OCI-LY3 (cell line): ENCODE data around the gene TEDC1.

Experiments
- H2AFZ ChIP-seq: fragments of 200-600, 300-600 bp; shearing (Covaris generic); 2 replicates; pipeline ENCODE4 v1.6.0; 2014; ENCODE audit warnings: antibody characterized with exemption, low read depth, low read length
- H3K27ac ChIP-seq: fragments of 200-600, 300-600 bp; sonication (generic); 2 replicates; pipeline ENCODE4 v1.5.1; 2014; ENCODE audit warnings: mild to moderate bottlenecking, low read length, moderate library complexity, mixed read lengths
- H3K27me3 ChIP-seq: fragments of 200-600, 300-600 bp; sonication (generic); 2 replicates; pipeline ENCODE4 v1.6.1; 2014; ENCODE audit warnings: low read depth, low read length, mixed read lengths
- H3K36me3 ChIP-seq: fragments of 200-600, 300-600 bp; sonication (generic); replicated peaks from 2 replicates; pipeline ENCODE3; 2014; ENCODE audit warnings: low read depth, low read length, mixed read lengths
- H3K4me1 ChIP-seq: fragments of 300-600, 200-600 bp; sonication (generic); 2 replicates; pipeline ENCODE4 v1.6.1; 2014; ENCODE audit warnings: low read length, mixed read lengths
- H3K4me2 ChIP-seq: fragments of 200-600, 300-600 bp; sonication (generic); 2 replicates; pipeline ENCODE4 v1.6.1; 2014; ENCODE audit warnings: low read length, mixed read lengths
- H3K4me3 ChIP-seq: fragments of 300-600, 200-600 bp; sonication (generic); 2 replicates; pipeline ENCODE4 v1.5.1; 2014; ENCODE audit warnings: antibody characterized with exemption, mild to moderate bottlenecking, low read length, moderate library complexity
- H3K79me2 ChIP-seq: fragments of 300-600, 200-600 bp; shearing (Covaris generic); 2 replicates; pipeline ENCODE4 v1.6.1; 2014; ENCODE audit warnings: mild to moderate bottlenecking, low read length, mixed read lengths
- H3K9ac ChIP-seq: fragments of 300-600, 200-600 bp; shearing (Covaris generic); 2 replicates; pipeline ENCODE4 v1.6.0; 2014; ENCODE audit warnings: mild to moderate bottlenecking, low read length, moderate library complexity
- H3K9me3 ChIP-seq: fragments of 200-600, 300-600 bp; shearing (Covaris generic); 2 replicates; pipeline ENCODE4 v1.6.1; 2014; ENCODE audit warnings: low read length, mixed read lengths; ENCODE audit not compliant: insufficient read depth
- H4K20me1 ChIP-seq: fragments of 200-600, 300-600 bp; sonication (generic); 2 replicates; pipeline ENCODE4 v1.6.1; 2016; ENCODE audit warnings: low read length, mixed read lengths; ENCODE audit not compliant: insufficient read depth
- EZH2phosphoT487 ChIP-seq: fragments of 200-600 bp; shearing (Covaris generic); IDR thresholded peaks from 2 replicates; pipeline ENCODE4 v1.6.1; 2018; ENCODE audit warnings: antibody characterized with exemption, mixed run types, low read depth
- TF ChIP-seq, protein P1 (sequence below): fragments of 200-600, 300-600 bp; sonication (generic); IDR thresholded peaks from 2 replicates; pipeline ENCODE4 v1.5.1; 2014; ENCODE audit warnings: antibody characterized with exemption, low read length, low read depth

The TEDC1 gene

GRCh38 chr14:105519946-105520698 is 29.1 kb downstream of the TEDC1 start:
- Histone ChIP-seq H3K36me3 (no peaks in the 10 kb centered on the region), H3K4me3 (no peak overlapping the region), H3K27ac (no peak overlapping the region), H3K79me2 (no peaks in the 10 kb centered on the region), H3K27me3 (peaks cover 27% of the 10 kb centered on the region), H3K4me2 (no peak overlapping the region), H2AFZ (no peak overlapping the region), H4K20me1 (no peaks in the 10 kb centered on the region), H3K4me1 (peaks cover 5% of the 10 kb centered on the region), H3K9me3 (no peaks in the 10 kb centered on the region), H3K9ac (no peak overlapping the region)
- no peak for TF ChIP-seq EZH2phosphoT487
- TF ChIP-seq, protein P1, sequence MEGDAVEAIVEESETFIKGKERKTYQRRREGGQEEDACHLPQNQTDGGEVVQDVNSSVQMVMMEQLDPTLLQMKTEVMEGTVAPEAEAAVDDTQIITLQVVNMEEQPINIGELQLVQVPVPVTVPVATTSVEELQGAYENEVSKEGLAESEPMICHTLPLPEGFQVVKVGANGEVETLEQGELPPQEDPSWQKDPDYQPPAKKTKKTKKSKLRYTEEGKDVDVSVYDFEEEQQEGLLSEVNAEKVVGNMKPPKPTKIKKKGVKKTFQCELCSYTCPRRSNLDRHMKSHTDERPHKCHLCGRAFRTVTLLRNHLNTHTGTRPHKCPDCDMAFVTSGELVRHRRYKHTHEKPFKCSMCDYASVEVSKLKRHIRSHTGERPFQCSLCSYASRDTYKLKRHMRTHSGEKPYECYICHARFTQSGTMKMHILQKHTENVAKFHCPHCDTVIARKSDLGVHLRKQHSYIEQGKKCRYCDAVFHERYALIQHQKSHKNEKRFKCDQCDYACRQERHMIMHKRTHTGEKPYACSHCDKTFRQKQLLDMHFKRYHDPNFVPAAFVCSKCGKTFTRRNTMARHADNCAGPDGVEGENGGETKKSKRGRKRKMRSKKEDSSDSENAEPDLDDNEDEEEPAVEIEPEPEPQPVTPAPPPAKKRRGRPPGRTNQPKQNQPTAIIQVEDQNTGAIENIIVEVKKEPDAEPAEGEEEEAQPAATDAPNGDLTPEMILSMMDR = no peak

DNA sequence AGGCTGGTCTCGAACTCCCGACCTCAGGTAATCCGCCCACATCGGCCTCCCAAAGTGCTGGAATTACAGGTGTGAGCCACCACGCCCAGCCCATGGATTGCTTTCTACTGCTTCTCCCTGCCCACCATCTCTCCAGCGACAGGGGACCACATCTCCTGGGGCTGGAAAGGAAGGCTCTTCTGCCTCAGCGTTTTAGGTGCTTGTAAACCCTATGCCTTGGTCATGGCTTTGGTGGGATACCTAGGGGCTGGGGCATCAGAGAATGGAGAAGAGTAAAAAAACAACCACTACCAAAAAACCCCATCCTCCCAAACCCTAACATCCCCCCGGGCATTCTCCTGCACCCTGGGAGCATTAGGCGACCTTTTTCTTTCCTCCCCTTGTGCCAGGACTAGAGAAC is 34.3 kb downstream of the TEDC1 start:
- no peaks in the 10 kb centered on the region for H3K36me3 ChIP-seq
- TF ChIP-seq, protein P1 = no peak
- TF ChIP-seq EZH2phosphoT487 = no peak
- no peak overlapping the region for H3K9ac ChIP-seq
- peaks cover 17% of the 10 kb centered on the region for H3K27me3 ChIP-seq
- no peaks in the 10 kb centered on the region for H3K9me3 ChIP-seq
- no peaks in the 10 kb centered on the region for H3K79me2 ChIP-seq
- H3K4me3 ChIP-seq = no peak overlapping the region
- H3K4me2 ChIP-seq = no peak overlapping the region
- no peak overlapping the region for H3K27ac ChIP-seq
- H2AFZ ChIP-seq = no peak overlapping the region
- H3K4me1 ChIP-seq = no peaks in the 10 kb centered on the region
- H4K20me1 ChIP-seq = no peaks in the 10 kb centered on the region

GRCh38 chr14:105525861-105526775 is 35.1 kb downstream of the TEDC1 start, which contains the start of gene TMEM121:
Gene TMEM121, plus strand, starts transcription at chr14:105526583. Its CDS starts 2,252 bp downstream, at chr14:105528835.
- H3K79me2 ChIP-seq = no peaks in the 10 kb centered on the region
- H3K9me3 ChIP-seq = no peaks in the 10 kb centered on the region
- H3K4me1 ChIP-seq = no peaks in the 10 kb centered on the region
- no peaks in the 10 kb centered on the region for H4K20me1 ChIP-seq
- H3K36me3 ChIP-seq = no peaks in the 10 kb centered on the region
- H3K4me2 ChIP-seq = no peak within 1 kb of the TSS
- H3K27ac ChIP-seq = no peak within 1 kb of the TSS
- no peak for TF ChIP-seq EZH2phosphoT487
- TF ChIP-seq, protein P1 = no peak
- no peak within 1 kb of the TSS for H3K9ac ChIP-seq
- no peak within 1 kb of the TSS for H2AFZ ChIP-seq
- peaks cover 17% of the 10 kb centered on the region for H3K27me3 ChIP-seq
- H3K4me3 ChIP-seq = no peak within 1 kb of the TSS
